ENCODE data around the gene FLAD1.

FLAD1 gene

GRCh38 chr1:154945160-154945961 is 37.8 kb upstream of the FLAD1 start:
- TF ChIP-seq CTCF (IDR thresholded peaks at IDR 0.05; ENCODE audit: low read depth, low read length): no peak
- DNase-seq (ENCODE audit: low read depth in 2 of 2): no peak
- no peak overlapping the region for H3K4me3 ChIP-seq (replicated peaks in 1 of 2; ENCODE audit: low read depth in 2 of 2, low read length in 2 of 2)

- no peak for DNase-seq (ENCODE audit: low read depth in 2 of 2)
- no peak overlapping the region for H3K4me3 ChIP-seq (replicated peaks in 1 of 2; ENCODE audit: low read depth in 2 of 2, low read length in 2 of 2)
- no peak for TF ChIP-seq CTCF (IDR thresholded peaks at IDR 0.05; ENCODE audit: low read depth, low read length)
These were observed 36.9 kb upstream of the FLAD1 start for GRCh38 chr1:154945962-154946850.

- TF ChIP-seq CTCF (IDR thresholded peaks at IDR 0.05; ENCODE audit: low read depth, low read length): no peak
- no peak overlapping the region for H3K4me3 ChIP-seq (replicated peaks in 1 of 2; ENCODE audit: low read depth in 2 of 2, low read length in 2 of 2)
- no peak for DNase-seq (ENCODE audit: low read depth in 2 of 2)
These were observed 35.1 kb upstream of the FLAD1 start for GRCh38 chr1:154948079-154948478.

- H3K4me3 ChIP-seq (replicated peaks in 1 of 2; ENCODE audit: low read depth in 2 of 2, low read length in 2 of 2): no peak overlapping the region
These were observed 31.1 kb upstream of the FLAD1 start for GRCh38 chr1:154951901-154952657.

GRCh38 chr1:154952664-154953063 is 30.5 kb upstream of the FLAD1 start:
- DNase-seq (ENCODE audit: low read depth in 2 of 2): no peak
- H3K4me3 ChIP-seq (replicated peaks in 1 of 2; ENCODE audit: low read depth in 2 of 2, low read length in 2 of 2): no peak overlapping the region

More at GRCh38 chr1:154951901-154952657, 31.1 kb upstream of the FLAD1 start:
- no peak for TF ChIP-seq CTCF (IDR thresholded peaks at IDR 0.05; ENCODE audit: low read depth, low read length)
- no peak for DNase-seq (ENCODE audit: low read depth in 2 of 2)

More at GRCh38 chr1:154952664-154953063, 30.5 kb upstream of the FLAD1 start:
- TF ChIP-seq CTCF (IDR thresholded peaks at IDR 0.05; ENCODE audit: low read depth, low read length): no peak

All from cardiac fibroblast (primary cell).